HG03108 (cell line): ENCODE results near the gene PARD6B.

Experiments
- ATAC-seq: cut with Tn5 transposase; IDR thresholded peaks from one replicate; pipeline ENCODE4 v1.9.1; 2021; ENCODE audit warnings: moderate library complexity; ENCODE audit not compliant: unreplicated experiment

The PARD6B gene

GRCh38 chr20:50721881-50722281 is 9.5 kb upstream of the PARD6B start:
- no peak for ATAC-seq

GRCh38 chr20:50722424-50723155 is 8.8 kb upstream of the PARD6B start:
- no peak for ATAC-seq

DNA sequence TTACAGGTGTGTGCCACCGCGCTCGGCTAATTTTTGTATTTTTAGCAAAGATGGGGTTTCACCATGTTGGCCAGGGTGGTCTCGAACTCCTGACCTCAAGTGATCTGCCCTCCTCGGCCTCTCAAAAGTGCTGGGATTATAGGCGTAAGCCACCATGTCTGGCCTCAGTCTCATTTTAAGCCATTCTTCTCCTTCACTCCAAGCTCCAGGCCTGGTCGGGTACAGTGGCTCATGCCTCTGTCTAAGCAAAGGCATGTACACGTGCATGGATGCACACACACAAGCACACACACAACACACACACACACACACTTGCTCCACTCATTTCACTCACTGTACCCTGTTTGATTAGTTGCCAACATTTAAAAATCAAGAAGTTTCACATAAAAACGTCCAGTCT is 7.7 kb upstream of the PARD6B start:
- ATAC-seq, result no peak

- no peak for ATAC-seq
Observed at GRCh38 chr20:50724112-50724725, 7.2 kb upstream of the PARD6B start.

GRCh38 chr20:50724851-50725723 is 6.3 kb upstream of the PARD6B start:
- ATAC-seq, result no peak

DNA sequence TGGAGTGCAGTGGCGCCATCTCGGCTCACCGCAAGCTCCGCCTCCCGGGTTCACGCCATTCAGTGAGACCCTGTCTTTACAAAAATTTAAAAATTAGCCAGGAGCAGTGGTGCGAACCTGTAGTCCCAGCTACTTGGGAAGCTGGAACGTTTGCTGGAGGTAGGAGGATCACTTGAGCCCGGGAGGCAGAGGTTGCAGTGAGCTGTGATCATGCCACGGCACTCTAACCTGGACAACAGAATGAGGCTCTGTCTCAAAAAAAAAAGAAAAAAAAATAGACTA is 5.7 kb upstream of the PARD6B start:
- ATAC-seq, result no peak

- no peak for ATAC-seq
Observed at GRCh38 chr20:50726955-50727791, 4.2 kb upstream of the PARD6B start.

- no peak for ATAC-seq
Observed at GRCh38 chr20:50727792-50728485, 3.4 kb upstream of the PARD6B start.

GRCh38 chr20:50728486-50728980 is 2.8 kb upstream of the PARD6B start:
- no peak for ATAC-seq

- ATAC-seq, result no peak
Observed at GRCh38 chr20:50728981-50729874, 2.2 kb upstream of the PARD6B start.

- ATAC-seq, result no peak
Observed at GRCh38 chr20:50729901-50730764, 1.2 kb upstream of the PARD6B start.

DNA sequence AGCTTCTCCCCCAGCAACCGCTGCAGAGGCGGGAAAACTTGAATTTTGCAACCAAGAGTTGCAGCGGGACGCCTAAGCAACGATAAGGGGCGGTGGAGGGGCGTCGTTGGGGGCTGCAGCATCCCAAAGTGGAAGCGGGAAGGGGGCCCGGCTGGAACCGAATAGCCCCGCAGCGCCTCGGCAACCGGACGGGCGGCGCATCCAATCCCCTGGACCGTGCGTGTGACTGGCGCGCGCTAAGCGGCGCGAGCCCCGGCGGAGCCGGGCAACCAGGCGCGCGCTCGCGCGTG is 670 bp upstream of the PARD6B start:
- no peak for ATAC-seq

- ATAC-seq, result no peak
Observed at GRCh38 chr20:50731930-50732690, 730 bp downstream of the PARD6B start.

DNA sequence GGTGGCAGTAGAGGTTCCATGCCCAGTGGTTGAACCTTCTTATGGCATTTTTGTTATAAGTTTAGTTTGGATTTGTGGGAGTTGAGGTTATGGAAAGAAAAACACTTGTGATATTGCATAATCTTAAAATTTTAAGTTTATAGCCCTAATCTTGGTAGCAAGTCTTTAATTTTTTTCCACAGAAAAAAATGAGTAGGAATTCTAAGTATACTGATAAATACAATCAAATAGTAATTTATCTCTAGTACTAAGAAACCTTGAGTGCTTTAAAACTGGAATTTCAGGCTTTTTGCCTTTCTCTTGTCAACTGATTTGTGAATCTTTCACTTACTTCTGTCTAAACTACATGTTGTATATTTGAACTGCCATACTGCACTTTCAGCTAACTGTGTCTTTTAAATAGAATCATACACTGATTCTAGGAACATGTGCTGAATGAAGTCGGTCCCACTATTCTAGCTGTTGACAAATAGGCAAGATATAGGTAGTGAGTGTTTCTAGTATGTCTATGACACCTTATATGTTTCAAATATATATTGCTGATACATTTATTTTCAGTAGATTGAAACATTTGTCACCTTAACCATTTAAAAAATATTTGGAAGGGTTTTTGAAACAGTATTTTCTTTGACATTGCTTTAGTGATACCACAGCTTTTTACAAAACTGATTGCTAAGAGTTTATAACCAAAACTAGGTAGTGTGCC is 2.4 kb downstream of the PARD6B start:
- no peak for ATAC-seq

GRCh38 chr20:50734730-50735679 is 3.6 kb downstream of the PARD6B start:
- no peak for ATAC-seq

GRCh38 chr20:50735813-50736212 is 4.4 kb downstream of the PARD6B start:
- no peak for ATAC-seq
